Suprapubic skin (tissue), 4 donors: ENCODE results near the gene GLIS1. TPM values are rescaled to one million over a fixed set of nuclear protein-coding genes. Genes with fewer than 3 reads are reported as not detected.

ENCODE experiments used
- DNase-seq, 2 donors: peaks; one replicate each; pipeline ENCODE4 v3.0.0-alpha.2; 2019; ENCODE audit warnings: low spot score in 2 of 2
- H3K27ac ChIP-seq: fragments of 200-600 bp; sonication (generic); one replicate; pipeline ENCODE4 v1.5.1; 2019
- H3K27me3 ChIP-seq: fragments of 200-600 bp; sonication (generic); one replicate; pipeline ENCODE4 v1.5.1; 2019
- H3K36me3 ChIP-seq: fragments of 200-600 bp; sonication (generic); one replicate; pipeline ENCODE4 v1.5.1; 2019
- H3K4me1 ChIP-seq: fragments of 200-600 bp; sonication (generic); one replicate; pipeline ENCODE4 v1.5.1; 2019
- H3K4me3 ChIP-seq: fragments of 200-600 bp; sonication (generic); one replicate; pipeline ENCODE4 v1.5.1; 2019; ENCODE audit warnings: mild to moderate bottlenecking
- H3K9me3 ChIP-seq: fragments of 200-600 bp; sonication (generic); one replicate; pipeline ENCODE4 v1.5.1; 2019
- EP300 ChIP-seq: sonication (generic); formaldehyde crosslinking; IDR thresholded peaks from one replicate; pipeline ENCODE4 v1.6.1; 2017; ENCODE audit warnings: antibody characterized with exemption
- POLR2A ChIP-seq, 2 donors: fragments of 450-650 bp; IDR thresholded peaks; one replicate each; pipeline ENCODE4 v1.6.1; 2017; ENCODE audit warnings: antibody characterized with exemption in 2 of 2, mild to moderate bottlenecking in 2 of 2, moderate library complexity in 2 of 2
- POLR2AphosphoS5 ChIP-seq, 3 donors: sonication (generic); formaldehyde crosslinking; IDR thresholded peaks; one replicate each; pipeline ENCODE4 v1.6.1; 2017; ENCODE audit warnings: antibody characterized with exemption in 3 of 3
- WGBS: methylation state at CpG from one replicate; pipeline ENCODE4 v1.1.5; 2018; 5-methylcytosine and 5-hydroxymethylcytosine counted together
- total RNA-seq, 4 donors: library from RNA; depleted of rRNA; stranded (reverse); fragments of >200 nt; gene quantifications; one replicate each; pipeline ENCODE4 v1.1.0, GENCODE V29; 2016
- TF ChIP-seq, protein P1 (sequence below), 2 donors: fragments of 200-600 bp in 1 of 2; fragments of 450-650 bp in 1 of 2; sonication (generic) in 1 of 2; IDR thresholded peaks; one replicate each; pipeline ENCODE4 v1.5.1; 2016 to 2019; ENCODE audit warnings: antibody characterized with exemption in 2 of 2, mild to moderate bottlenecking in 1 of 2, moderate library complexity in 1 of 2

Gene GLIS1
- total RNA-seq, 4 donors from 2014 or later: 0.34 to 1.5 (median 0.59) TPM

DNA sequence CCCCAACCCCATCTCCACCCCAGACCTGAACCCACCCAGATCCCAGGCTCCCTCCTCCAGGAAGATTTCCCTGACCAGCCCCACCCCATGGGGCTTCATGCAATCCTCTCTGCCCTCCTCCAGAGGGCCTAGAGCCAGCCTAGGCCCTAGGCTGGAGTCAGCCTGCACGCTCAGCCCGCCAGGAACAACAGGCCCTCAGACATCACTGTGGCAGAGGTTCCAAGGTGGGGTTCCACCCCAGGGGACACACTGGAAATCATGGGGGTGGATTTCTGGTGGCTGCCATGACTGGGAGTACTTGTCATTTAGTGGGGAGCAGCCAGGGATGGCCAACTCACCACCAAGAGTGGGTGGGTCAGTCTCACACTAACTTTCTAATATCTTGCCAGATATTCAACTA lies 122.0 kb downstream of the GLIS1 start:
- Histone ChIP-seq H3K4me1 (peaks cover 16% of the 10 kb centered on the region), H3K27me3 (no peaks in the 10 kb centered on the region), H3K9me3 (no peaks in the 10 kb centered on the region), H3K4me3 (no peak overlapping the region), H3K36me3 (no peaks in the 10 kb centered on the region), H3K27ac (no peak overlapping the region)
- 58% methylated on average over 2 of the region's 2 CpGs for WGBS
- no peak for TF ChIP-seq POLR2AphosphoS5 (IDR thresholded peaks at IDR 0.05)
- TF ChIP-seq, protein P1, sequence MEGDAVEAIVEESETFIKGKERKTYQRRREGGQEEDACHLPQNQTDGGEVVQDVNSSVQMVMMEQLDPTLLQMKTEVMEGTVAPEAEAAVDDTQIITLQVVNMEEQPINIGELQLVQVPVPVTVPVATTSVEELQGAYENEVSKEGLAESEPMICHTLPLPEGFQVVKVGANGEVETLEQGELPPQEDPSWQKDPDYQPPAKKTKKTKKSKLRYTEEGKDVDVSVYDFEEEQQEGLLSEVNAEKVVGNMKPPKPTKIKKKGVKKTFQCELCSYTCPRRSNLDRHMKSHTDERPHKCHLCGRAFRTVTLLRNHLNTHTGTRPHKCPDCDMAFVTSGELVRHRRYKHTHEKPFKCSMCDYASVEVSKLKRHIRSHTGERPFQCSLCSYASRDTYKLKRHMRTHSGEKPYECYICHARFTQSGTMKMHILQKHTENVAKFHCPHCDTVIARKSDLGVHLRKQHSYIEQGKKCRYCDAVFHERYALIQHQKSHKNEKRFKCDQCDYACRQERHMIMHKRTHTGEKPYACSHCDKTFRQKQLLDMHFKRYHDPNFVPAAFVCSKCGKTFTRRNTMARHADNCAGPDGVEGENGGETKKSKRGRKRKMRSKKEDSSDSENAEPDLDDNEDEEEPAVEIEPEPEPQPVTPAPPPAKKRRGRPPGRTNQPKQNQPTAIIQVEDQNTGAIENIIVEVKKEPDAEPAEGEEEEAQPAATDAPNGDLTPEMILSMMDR (IDR thresholded peaks at IDR 0.05): no peak
- no peak for TF ChIP-seq EP300
- no peak for TF ChIP-seq POLR2A (IDR thresholded peaks at IDR 0.05)
- DNase-seq: peak; percentile 27 to 43

DNA sequence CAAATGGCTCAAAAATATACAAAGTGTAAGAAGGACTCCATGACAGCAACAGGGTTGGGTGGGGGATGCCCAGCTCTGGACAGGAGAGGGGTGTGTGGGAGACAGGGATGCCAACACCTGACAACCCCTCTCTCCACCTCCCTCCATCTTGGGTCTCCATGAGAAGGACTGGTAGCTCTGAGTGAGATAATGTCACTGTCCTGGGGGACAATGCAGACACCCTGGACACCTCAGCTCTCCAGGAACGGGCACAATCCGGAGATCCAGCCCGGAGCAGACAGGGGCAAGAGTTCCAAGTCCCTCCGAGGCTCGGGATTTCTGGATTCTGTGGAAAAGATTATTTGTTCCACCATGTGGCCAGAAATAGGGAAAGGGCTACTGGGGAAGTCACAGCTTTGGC lies 122.5 kb downstream of the GLIS1 start:
- H3K4me1 ChIP-seq: peaks cover 16% of the 10 kb centered on the region
- TF ChIP-seq POLR2AphosphoS5 (IDR thresholded peaks at IDR 0.05) (no peak), EP300 (no peak), POLR2A (IDR thresholded peaks at IDR 0.05) (no peak)
- TF ChIP-seq, protein P1 (IDR thresholded peaks at IDR 0.05): no peak
- no peaks in the 10 kb centered on the region for H3K9me3 ChIP-seq
- DNase-seq: peak; percentile 49
- 0% methylated on average over 1 of the region's 5 CpGs for WGBS
- peak overlapping the region; percentile 24 for H3K27ac ChIP-seq
- H3K4me3 ChIP-seq: no peak overlapping the region
- H3K36me3 ChIP-seq: no peaks in the 10 kb centered on the region
- H3K27me3 ChIP-seq: no peaks in the 10 kb centered on the region

DNA sequence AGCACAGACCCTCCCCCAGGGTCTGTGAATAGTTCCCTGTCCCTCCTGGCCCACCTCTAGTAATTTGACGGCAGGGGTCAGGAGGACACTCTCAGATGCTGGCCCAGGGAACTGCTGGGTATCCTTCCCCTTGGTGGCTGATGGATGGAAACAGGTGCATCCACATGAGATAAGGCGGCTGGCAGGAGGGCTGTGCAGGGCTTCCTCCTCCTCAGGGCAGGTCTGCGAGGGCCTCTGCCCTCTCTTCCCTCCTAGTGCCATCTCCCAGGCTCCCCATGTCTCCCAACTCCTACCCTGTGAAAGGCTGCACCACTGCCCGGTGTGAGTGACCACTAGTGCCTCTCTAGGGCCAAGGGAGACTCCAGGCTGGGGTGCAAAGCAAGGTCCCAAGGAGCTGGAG lies 123.9 kb downstream of the GLIS1 start:
- DNase-seq: peak; percentile 31 to 57
- no peak for TF ChIP-seq POLR2AphosphoS5 (IDR thresholded peaks at IDR 0.05)
- TF ChIP-seq EP300: no peak
- no peak for TF ChIP-seq POLR2A (IDR thresholded peaks at IDR 0.05)
- 47% methylated on average over 4 of the region's 4 CpGs for WGBS
- no peak overlapping the region for H3K27ac ChIP-seq
- H3K9me3 ChIP-seq: peaks cover 8% of the 10 kb centered on the region
- no peaks in the 10 kb centered on the region for H3K27me3 ChIP-seq
- H3K36me3 ChIP-seq: no peaks in the 10 kb centered on the region
- no peak overlapping the region for H3K4me3 ChIP-seq
- H3K4me1 ChIP-seq: peaks cover 16% of the 10 kb centered on the region

DNA sequence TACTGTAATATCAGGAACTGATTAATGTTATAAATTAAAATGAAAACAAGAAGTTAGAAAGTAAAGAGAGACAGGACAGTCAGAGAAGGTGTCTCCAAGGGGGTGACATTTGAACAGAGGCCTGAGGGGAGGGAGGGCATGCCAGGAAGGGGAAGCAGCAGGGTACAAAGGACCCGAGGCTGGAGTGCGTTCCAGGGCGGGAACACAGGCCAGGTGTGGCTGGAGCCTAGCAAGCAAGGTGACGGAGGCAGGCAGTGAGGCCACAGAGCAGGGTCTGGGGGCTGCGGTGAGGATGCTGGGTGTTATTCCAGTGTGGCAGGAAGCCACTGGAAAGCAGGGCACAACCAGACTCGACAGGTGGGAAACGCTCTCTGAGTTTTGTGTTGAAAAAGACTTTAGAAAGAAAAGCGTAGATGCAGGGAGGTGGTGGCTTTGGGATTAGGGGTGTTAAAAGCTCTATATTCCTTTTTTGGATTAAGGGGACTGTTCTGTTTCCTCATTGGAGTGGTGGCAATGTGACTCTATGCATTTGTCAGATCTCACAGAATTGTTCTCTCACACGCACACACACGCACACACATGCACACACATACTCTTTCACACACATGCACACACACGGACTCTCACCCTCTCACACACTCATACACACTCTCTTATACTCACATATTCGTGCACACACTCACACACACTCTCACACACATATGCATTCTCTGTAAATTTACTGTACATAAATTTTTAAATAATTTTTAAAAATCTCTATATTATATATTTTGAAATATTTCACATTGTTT lies 124.5 kb downstream of the GLIS1 start:
- Histone ChIP-seq H3K27ac (no peak overlapping the region), H3K9me3 (peaks cover 10% of the 10 kb centered on the region), H3K4me1 (peaks cover 16% of the 10 kb centered on the region), H3K36me3 (no peaks in the 10 kb centered on the region), H3K27me3 (no peaks in the 10 kb centered on the region), H3K4me3 (no peak overlapping the region)
- DNase-seq: peak; percentile 35 to 62
- 66% methylated on average over 12 of the region's 12 CpGs for WGBS
- no peak for TF ChIP-seq POLR2A (IDR thresholded peaks at IDR 0.05)
- TF ChIP-seq EP300: no peak
- no peak for TF ChIP-seq POLR2AphosphoS5 (IDR thresholded peaks at IDR 0.05)
- TF ChIP-seq, protein P1 (IDR thresholded peaks at IDR 0.05): no peak

DNA sequence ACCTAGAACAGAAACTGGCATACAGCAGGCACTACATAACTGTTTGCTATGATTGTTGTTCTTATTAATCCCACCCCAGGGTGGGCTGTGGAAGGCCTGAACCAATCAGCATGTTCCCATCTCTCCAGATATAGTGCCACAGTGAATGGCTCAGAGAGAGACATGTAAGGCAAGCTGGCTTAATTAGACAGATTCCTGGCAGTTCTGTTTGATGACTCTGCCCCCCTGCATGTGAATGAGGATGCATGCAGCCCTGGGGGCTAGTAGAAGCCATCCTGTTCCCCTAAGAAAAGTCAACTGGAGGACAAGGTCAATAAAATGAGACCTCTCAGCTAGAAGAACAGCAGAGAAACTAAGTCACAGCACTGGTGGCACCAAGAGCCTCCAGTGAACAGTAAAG lies 130.3 kb downstream of the GLIS1 start:
- no peaks in the 10 kb centered on the region for H3K36me3 ChIP-seq
- H3K9me3 ChIP-seq: peaks cover 10% of the 10 kb centered on the region
- no peak for TF ChIP-seq EP300
- no peak for TF ChIP-seq POLR2AphosphoS5 (IDR thresholded peaks at IDR 0.05)
- TF ChIP-seq, protein P1 (IDR thresholded peaks at IDR 0.05): no peak
- no peak for TF ChIP-seq POLR2A (IDR thresholded peaks at IDR 0.05)
- H3K27ac ChIP-seq: no peak overlapping the region
- H3K4me3 ChIP-seq: no peak overlapping the region
- no peaks in the 10 kb centered on the region for H3K27me3 ChIP-seq
- DNase-seq: peak; percentile 1 to 4
- H3K4me1 ChIP-seq: no peaks in the 10 kb centered on the region
